ENCODE results near the gene TRAPPC3.

TRAPPC3 gene

DNA sequence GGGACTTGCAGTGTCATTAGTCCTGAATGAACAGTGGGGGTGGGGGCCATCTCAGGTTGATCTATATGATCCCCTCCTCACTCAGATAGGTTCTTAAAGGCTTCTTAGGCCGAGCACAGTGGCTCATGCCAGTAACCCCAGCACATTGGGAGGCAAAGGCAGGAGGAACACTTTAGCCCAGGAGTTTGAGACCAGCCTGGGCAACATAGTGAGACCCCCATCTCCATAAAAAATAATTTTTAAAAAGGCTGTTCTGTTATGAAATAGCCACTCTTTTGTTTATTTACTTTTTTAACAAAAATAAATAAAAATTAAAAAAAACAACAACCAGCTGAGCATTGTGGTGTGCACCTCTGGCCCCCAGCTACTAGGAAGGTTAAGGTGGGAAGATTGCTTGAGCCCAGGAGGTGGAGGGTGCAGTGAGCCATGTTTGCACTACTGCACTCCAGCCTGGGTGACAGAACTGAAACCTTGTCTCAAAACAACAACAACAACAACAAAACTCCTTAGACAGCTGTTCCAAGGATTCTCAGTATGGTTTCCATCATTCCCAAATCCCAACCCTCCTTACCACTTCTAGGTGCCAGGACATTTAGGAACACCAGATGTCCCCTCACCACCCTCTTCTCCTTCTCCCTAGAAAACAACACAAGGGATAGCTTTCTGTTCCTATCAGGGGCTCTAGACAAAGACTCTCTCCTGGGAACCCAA is 2.0 kb upstream of the TRAPPC3 start:
- no peak for DNase-seq

DNA sequence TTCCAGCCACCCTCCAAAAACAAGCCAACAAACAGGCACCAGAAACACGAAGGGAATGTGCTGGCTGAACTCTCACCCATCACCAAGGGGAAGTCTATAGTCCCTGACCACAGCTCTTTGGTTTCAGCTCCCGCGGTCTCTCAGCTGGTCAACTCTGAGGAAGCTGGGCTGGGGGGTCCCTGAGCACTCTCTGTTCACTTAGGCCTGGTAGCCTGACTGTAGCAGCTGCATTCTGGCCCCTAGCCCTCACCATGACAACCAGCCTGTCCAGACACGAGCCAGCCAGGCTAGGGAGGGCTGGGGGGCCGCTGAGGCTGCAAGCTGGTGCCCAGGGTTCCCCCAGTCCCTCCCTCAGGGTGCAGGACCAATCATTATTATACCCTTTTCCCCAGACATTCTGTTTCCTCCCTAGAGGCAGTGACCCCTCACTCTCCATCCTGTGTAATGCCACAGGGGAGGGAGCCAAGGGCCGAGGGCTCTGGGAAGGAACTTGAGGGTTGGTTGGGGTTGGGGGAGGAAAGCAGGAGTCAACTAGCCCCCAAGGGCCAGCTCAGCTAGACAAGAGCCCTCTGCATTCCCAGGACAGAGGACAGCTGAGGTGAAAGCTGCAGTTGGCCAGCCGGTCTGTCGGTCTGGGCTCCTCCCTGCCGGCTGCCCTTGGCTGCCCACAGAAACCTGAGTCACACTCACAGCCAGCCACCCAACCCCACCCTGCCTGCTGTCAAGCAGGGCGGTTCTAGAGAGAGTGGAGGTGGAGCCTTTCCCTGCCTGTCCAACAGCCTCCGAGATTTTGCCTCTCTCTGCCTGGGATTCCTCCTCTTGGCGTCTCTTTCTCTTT is 1.2 kb upstream of the TRAPPC3 start:
- peak; percentile 54 to 69 for DNase-seq

DNA sequence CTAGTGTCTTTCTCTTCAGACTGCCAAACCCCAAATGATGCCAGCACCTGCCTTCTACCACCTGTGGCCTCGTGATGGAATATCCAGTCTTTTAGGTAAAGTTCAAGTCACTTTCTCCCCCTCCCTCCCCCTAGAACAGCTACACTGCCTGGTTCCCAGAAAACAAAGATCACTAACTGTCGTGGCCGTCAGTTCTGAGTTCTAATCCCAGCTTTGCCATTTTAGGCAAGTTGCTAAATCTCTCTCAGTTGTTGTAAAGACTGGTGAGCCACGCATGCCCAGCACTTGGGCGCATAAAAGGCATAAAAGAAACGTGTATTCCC is 648 bp upstream of the TRAPPC3 start:
- DNase-seq: no peak

DNA sequence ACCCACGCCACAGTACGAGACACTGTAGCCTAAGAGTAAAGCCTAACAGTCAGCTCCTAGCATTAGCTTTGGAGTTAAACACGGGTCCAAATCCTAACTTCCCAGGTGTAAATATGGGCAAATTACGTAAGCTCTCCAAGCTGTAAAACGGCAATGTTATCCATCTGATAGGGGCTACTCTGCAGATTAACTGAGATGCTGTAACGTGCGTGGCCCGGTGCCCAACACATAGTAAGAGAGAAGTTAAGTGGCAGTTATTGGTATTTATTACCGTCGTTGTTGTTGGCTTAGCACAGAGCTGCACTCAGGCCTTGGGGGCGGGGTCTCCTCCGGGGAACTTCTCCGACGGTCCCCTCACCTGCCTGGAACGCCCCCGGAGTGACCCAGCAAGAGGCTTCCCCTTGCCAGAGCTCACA is 457 bp downstream of the TRAPPC3 start:
- no peak for DNase-seq

DNA sequence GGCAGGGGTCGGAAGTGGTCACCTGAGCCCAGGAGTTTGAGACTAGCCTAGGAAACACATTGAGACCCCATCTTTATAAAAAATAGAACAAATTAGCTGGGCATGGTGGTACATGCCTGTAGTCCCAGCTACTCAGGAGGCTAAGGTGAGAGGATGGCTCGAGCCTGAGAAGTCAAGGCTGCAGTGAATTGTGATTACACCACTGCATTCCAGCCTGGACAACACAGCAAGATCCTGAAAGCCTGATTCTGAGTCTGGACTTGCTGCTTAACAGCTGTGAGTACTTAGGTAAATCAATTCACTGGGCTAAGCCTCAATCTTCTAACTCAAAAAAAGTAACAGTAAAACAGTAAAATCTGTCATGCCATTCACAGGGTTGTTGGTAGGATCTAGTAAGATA is 4.9 kb downstream of the TRAPPC3 start:
- DNase-seq: no peak

DNA sequence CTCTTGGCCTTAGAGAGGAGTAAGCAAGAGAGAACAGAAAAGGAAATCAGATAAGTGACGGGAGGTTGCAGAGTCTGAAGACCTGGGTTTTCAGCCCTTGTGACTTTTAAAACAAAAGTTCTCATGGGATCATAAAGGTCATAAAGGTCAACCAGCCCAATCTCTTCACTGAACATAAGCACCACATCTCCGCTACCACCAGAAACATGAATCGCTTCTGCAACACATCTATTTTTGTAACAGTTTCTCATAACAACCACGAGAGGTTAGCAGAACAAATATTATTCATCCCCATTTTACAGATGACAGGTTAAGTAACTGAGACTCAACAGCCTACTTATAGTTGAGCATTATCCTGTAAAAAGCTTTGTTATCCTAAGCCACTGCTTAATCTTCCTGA is 5.9 kb downstream of the TRAPPC3 start:
- no peak for DNase-seq

DNA sequence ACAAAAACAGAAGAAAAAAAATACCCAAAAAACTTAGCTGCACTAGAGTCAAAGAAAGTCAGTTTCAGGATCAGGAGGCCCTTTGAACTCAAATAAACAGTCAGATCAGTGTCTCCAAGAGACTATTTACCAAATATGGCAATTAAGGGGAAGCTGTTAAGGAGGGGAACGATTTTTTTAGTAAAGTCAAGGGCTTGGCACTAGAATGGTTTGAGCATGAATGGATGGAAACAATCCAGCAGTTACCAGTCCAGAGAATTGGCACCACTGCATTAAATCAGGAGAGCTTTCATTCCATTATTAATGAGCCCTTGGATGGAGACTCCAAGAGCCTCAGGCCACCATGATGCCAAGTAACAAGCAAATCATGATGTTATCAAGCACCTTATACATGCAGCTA is 7.2 kb downstream of the TRAPPC3 start:
- DNase-seq: no peak

DNA sequence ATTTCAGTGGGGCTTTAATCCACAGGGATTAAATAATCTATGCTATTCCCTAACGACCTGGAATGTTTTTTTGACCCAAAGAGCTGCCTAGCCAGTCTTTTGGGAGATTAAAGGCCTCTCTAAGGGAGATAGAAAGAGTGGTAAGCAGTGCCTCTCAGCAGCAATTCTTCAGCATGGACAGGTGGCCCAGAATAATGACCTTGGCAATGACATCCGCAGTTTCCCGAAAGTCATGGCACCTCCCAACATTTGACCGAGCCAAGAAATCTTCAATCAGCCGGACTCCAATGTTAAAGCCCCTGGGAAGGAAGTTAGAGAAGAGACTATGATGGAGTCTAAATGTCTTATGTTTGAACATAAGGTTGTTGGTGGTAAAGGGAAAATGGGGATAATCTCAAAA is 9.8 kb downstream of the TRAPPC3 start:
- no peak for DNase-seq

DNA sequence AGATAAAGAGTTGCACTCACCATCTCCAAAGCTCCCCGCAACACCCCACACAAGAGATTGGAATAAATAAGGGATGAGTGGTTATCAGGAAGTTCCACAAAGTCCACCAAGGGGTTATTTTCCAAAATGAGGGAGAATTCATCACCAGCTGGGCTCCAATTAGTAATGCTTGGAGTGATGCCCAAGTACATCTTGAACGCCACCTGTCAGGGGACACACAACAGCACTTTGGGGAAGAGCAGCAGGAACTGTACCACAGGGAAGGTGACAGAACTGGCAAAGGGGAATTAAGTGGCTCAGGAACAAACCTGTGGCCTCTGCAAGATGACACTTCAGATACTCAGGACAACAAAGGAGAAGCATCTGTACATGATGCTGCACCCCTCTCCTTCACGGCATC is 11.5 kb downstream of the TRAPPC3 start:
- DNase-seq: no peak

DNA sequence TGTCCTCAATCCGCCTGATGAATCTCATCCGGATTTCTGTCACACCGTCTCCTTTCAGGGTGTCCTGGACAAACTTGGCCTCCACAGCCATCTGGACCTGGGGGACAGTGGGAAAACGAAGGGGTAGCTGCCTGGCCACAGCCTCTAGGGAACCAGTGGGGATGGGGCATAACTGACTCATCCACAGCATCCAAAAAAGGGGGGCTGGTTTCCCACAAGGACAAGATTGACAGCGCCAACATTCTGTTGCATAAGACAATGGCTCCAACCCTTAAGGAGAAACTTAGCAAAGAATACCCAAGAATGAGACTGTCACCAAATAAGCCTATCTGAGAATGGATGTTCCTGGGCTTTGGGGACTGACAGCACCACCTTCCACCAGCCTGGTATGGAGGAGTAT is 12.1 kb downstream of the TRAPPC3 start:
- no peak for DNase-seq

DNA sequence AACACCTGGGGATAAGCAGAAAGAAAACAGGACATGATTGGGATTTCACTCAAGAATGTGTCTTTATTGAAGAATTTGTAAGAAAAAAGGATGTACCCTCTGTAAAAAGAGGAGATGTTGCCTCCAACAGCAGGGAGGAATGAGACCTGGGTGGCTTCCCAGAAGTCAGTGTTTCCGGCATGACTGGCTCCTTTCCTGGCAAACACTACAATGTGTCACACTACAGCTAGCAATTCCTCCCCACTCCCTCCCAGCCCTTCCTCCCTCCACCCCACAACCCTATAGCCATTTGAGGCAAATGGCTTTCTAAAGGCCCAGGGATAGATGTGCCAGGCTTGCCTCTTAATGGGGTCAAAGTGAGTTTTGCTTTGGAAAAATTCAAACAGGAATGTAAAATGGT is 12.8 kb downstream of the TRAPPC3 start:
- no peak for DNase-seq

DNA sequence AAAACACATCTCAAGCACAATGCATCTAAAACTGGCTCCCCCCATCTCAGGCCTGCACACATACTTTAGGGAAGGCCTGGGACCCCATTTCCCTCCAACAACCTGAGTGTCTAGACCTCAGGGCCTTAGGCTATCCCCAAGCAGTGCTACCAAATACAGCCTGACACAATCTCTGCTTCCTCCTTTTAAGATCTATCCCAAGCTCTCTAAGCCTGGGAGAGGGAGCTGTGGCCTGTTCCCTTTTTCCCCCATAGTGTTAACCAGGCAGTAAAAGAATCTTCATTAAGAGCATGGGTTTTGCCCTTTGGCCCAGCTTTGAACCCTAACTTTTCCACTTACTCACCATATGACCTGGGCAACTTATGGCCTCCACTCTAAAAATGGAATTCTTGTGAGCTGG is 13.5 kb downstream of the TRAPPC3 start:
- no peak for DNase-seq

DNA sequence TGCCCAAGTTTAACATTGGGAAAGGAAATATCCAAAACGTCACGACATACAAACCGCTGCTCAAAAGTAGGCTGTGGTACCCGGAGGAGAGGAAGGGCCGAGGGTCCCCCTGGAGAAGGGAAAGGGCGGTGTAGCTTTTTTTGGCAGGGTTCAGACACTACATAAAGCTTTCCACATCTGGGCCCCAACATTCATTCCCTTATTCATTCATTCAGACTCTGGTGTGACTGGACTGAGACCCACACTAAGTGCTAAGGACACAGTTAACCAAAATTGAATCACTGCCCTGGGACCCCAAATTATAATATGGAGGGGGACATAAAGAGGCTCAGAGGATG is 14.0 kb downstream of the TRAPPC3 start:
- DNase-seq: no peak

DNA sequence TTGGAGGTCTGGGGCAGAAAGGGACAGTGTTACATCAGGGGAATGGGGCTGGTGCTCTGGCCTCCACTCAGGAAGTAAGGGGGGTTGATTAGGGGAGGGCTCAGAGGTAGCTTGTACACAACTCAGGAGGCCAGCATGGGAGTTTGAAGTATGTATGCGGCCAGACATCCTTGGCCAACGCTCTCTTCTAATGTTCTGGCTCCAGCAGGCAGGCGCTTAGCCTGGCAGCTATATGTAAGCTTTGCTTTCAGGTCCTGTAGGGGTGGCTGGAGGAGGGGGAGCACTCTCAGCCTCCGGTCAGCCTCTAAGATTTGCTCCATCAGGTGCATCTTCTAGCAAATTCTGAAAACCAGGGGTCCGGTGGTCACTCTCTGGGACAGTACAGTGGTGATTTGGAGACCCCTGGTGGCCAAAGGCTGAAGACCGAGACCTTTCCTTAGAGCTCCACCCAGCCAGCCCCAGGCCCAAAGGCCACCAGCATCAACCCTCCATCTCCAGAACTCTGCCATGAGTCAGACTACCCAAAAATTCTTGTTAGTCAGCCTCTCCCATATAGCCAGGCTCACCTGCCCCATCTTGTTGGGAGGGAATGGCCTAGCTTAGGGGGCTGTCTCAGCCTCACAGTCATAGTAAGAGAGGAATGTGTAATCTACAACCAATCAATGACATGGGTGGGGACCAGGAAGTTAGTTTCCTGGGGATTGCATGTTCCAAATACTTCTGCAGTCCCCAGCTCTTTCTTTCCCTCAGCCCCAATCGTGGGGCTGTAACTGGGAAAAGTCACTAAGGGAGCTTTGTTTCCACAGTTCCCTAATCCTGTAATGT is 14.6 kb downstream of the TRAPPC3 start:
- DNase-seq: peak in 1 of 2 experiments; percentile 15

DNA sequence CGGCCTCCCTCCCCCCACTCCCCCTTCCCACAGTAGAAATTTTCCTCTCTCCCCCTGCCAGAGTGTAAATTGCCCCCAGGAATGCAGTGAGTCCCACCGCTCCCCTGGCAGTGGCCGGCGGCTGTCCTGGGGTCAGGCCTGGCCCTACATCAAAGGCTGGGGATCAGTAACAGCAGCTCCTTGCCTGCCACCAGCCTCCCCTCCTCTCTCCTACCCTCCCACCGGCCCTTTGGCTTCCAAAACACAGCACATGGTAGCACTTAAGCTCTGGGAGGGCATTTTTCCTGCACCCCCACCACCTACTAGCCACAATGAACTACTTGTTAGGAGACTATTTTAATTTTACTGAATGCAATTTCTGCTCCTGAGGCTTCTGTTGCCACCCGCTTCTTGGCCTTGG is 15.3 kb downstream of the TRAPPC3 start:
- DNase-seq: no peak

DNA sequence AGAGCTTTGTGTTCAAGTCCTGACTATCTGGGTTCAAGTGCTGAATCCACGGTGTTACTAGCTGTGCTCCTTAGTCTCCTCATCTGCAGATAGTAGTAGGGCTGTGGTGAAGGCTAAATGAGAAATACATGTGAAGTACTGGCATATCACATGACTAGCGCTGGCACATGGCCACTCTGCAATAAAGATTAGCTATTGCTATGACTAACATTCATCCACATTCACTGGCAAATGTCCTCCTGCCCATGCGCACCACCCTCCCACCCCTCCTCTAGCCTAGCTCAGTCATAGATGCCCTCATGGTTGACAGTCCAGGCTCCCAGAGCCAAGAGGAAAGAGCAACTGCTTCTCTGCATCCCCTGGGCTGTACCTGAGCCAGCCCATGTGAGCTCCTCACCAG is 15.8 kb downstream of the TRAPPC3 start:
- DNase-seq: no peak

DNA sequence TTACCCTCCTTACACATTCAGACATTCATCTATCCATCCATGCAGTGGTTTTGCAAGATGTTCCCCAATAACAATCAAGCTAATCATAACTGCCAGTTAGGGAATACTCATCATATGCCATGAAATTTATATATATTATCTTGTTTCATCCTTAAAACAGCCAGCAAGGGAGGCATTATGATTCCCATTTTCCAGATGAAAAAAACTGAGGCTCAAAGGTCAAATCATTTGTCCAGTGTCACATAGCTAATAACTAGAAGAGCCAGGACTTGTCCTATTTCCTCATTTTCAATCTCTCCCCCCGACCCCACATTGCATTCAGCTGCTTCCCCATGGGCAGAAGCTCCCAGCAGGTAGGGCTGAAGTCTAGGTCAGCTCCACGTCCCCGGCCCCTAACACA is 17.3 kb downstream of the TRAPPC3 start:
- no peak for DNase-seq

DNA sequence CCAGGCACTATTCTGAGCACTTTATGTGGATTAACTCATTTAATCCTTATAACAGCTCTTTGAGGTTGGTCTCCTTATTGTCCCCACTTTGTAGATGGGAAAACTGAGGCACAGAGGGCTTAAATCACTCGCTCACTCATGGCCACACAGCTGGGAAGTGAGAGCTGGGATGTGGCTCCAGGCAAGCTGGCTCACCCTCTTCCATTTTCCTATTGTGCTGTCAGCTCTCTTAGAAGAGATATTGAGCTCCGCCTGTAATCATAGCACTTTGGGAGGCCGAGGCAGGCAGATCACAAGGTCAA is 20.4 kb downstream of the TRAPPC3 start:
- DNase-seq: no peak

DNA sequence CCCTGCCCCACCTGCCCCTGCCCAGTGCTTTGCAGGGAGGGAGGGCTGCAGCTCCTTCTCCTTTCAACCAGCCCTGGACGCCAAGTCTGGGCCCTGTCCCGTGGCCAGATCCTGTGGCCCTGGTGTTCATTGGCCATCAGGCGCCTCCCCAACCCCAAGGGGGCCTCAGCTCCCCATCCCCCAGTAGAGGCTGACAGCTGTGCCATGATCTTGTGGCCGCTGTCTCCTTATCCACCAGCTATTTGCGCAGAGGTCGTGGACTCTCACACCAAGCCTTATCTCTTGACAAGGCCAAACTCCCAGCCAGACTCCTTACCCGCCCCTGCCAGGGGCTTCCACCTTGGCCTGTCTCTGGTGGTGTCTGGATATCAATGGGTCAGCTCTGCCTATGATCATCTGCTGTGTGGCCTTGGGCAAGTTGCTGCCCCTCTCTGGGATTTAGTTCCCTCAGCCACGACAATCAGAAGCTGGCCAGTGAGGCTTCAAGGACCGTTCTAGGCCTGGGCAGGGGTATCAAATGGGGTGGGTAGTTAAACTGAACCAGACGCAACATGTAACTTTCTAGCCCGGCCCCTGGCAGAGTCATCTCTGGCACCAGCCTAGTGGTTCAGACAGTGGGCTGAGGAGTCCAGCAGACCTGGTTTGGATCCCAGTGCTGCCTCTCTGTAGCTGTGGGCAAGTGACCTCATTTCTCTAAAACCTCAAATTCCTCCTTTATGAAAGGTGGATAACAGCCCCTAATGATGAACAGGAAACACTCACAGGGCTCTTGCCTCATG is 21.0 kb downstream of the TRAPPC3 start:
- no peak for DNase-seq

DNA sequence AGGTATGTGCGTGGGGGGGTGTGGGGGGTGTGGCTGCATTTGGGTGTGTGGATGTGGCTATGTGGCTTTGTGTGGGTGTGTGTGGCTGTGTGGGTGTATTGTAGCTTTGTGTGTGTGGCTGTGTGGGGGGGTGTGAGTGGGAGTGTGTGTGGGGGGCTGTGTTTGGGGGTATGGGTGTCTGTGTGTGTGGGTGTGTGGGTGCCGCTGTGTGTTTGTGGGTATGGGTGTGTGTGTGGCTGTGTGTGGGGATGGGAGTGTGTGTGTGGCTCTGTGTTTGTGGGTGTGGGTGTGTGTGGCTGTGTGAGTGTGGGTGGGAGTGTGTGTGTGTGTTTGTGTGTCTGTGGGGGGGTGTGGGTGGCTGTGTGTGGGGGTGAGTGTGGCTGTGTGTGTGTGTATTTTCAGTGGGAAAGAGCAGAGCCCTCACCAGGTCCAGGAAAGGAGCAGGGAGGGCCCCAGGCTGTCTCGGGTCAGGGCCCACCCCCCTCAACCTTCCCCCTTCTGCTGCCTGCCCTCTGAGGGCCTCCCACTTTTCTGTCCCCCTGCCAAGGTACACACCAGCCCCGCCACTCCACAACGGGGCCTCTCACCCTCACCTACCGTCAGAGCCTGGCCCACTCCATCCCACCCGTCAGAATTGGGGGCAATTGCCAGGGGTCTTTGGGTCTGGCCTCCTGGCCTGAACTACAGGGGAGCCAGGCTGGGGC is 22.3 kb downstream of the TRAPPC3 start:
- peak in 1 of 2 experiments; percentile 33 for DNase-seq

DNA sequence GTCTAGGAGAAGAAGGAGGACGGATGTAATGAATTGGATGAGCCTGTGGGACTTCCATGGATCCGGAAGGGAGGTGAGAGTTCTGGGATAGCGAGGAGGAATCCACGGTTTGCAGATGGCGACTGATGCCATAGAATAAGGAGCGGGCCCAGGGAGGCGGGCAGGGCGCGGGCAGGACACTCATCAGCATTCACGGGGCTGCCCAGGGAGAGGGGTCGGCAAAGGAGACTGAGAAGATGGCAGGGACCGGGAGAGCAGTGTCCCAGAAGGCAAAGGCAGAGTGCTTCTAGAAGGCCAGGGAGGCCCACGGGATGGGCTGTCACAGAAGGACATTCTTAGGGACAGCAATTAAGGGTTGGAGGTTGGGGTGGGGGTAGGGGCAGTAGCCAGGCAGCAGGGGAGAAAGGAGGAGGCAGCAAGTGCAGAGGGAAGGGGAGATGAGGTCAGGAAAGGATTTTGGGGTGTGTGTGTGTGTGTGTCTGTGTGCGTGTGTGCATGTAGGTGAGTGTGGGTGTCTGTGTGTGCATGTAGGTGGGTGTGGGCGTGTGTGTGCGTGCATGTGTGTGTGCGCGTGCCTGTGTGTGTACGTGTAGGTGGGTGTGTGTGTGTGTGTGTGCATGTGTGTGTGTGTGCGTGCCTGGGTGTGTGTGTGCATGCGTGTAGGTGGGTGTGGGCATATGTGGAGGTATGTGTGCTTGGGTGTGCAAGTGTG is 23.1 kb downstream of the TRAPPC3 start:
- DNase-seq: no peak

Measured in stimulated activated CD4-positive, alpha-beta T cell treated with anti-CD3 and anti-CD28 coated beads, Interleukin-4, amount 100 ng/mL, for 4 hours (primary cell).